GM12865 (cell line): Measurements from ENCODE around the gene DLX6.

Experiments
- DNase-seq: peaks from one replicate; pipeline ENCODE4 v3.0.0; 2010; ENCODE audit warnings: low read depth
- H3K4me3 ChIP-seq: 2 replicates; pipeline ENCODE4 v1.5.1; 2011; ENCODE audit warnings: mild to moderate bottlenecking, low read depth, low read length, control low read depth
- CTCF ChIP-seq: IDR thresholded peaks from 2 replicates; pipeline ENCODE4 v1.5.1; 2011; ENCODE audit warnings: low read length, control low read depth, low read depth, inconsistent platforms; ENCODE audit not compliant: insufficient read depth; ENCODE audit errors: missing control alignments

The DLX6 gene

GRCh38 chr7:96989241-96989858 is 16.0 kb upstream of the DLX6 start:
- no peak for TF ChIP-seq CTCF
- H3K4me3 ChIP-seq: no peak overlapping the region
- DNase-seq: no peak

- no peak overlapping the region for H3K4me3 ChIP-seq
- no peak for DNase-seq
- TF ChIP-seq CTCF: no peak
These were observed 15.5 kb upstream of the DLX6 start for GRCh38 chr7:96989859-96990317.

GRCh38 chr7:96991546-96992191 is 13.7 kb upstream of the DLX6 start:
- no peak overlapping the region for H3K4me3 ChIP-seq
- DNase-seq: no peak
- TF ChIP-seq CTCF: no peak

GRCh38 chr7:96992192-96993005 is 13.0 kb upstream of the DLX6 start:
- no peak for TF ChIP-seq CTCF
- no peak overlapping the region for H3K4me3 ChIP-seq
- no peak for DNase-seq

- TF ChIP-seq CTCF: no peak
- H3K4me3 ChIP-seq: no peak overlapping the region
- DNase-seq: no peak
These were observed 12.1 kb upstream of the DLX6 start for GRCh38 chr7:96993094-96993865.

GRCh38 chr7:96993980-96994379 is 11.4 kb upstream of the DLX6 start:
- no peak overlapping the region for H3K4me3 ChIP-seq
- TF ChIP-seq CTCF: no peak
- no peak for DNase-seq
